Hepatocyte (in vitro differentiated cells): ENCODE measurements around the gene TM2D3. TPM values are rescaled to one million over a fixed set of nuclear protein-coding genes. Genes with fewer than 3 reads are reported as not detected.

Source experiments
- DNase-seq: peaks from one replicate; pipeline ENCODE4 v3.0.0-alpha.2; 2016; ENCODE audit warnings: low spot score
- H2AFZ ChIP-seq: fragments of 200-600 bp; sonication (generic); 2 replicates; pipeline ENCODE4 v1.6.0; 2016; ENCODE audit warnings: antibody characterized with exemption, mild to moderate bottlenecking
- H3K27ac ChIP-seq: fragments of 200-600 bp; sonication (generic); 2 replicates; pipeline ENCODE4 v1.5.1; 2016; ENCODE audit warnings: mild to moderate bottlenecking
- H3K27me3 ChIP-seq: fragments of 200-600 bp; sonication (generic); 2 replicates; pipeline ENCODE4 v1.6.1; 2016
- H3K36me3 ChIP-seq: fragments of 200-600 bp; sonication (generic); replicated peaks from 2 replicates; pipeline ENCODE4 v1.5.1; 2016; ENCODE audit warnings: low read depth; ENCODE audit not compliant: insufficient read depth
- H3K4me1 ChIP-seq: fragments of 200-600 bp; sonication (generic); 2 replicates; pipeline ENCODE4 v1.5.1; 2016; ENCODE audit warnings: mild to moderate bottlenecking, moderate library complexity; ENCODE audit not compliant: insufficient read depth
- H3K4me2 ChIP-seq: fragments of 200-600 bp; sonication (generic); 2 replicates; pipeline ENCODE4 v1.6.0; 2016
- H3K4me3 ChIP-seq: fragments of 200-600 bp; sonication (generic); 2 replicates; pipeline ENCODE4 v1.5.1; 2016; ENCODE audit warnings: mild to moderate bottlenecking
- H3K79me2 ChIP-seq: fragments of 200-600 bp; sonication (generic); 2 replicates; pipeline ENCODE4 v1.6.0; 2017; ENCODE audit warnings: mild to moderate bottlenecking
- H3K9me2 ChIP-seq: fragments of 200-600 bp; sonication (generic); replicated peaks from 2 replicates; pipeline ENCODE4 v1.6.0; 2017; ENCODE audit warnings: mild to moderate bottlenecking; ENCODE audit not compliant: insufficient read depth
- H3K9me3 ChIP-seq: fragments of 200-600 bp; sonication (generic); 2 replicates; pipeline ENCODE4 v1.5.1; 2016; ENCODE audit warnings: low read depth, mild to moderate bottlenecking
- H4K20me1 ChIP-seq: fragments of 200-600 bp; sonication (generic); 2 replicates; pipeline ENCODE4 v1.6.0; 2016; ENCODE audit warnings: mild to moderate bottlenecking; ENCODE audit not compliant: insufficient read depth, poor library complexity, severe bottlenecking
- CTCF ChIP-seq: fragments of 200-600 bp; sonication (generic); IDR thresholded peaks from 2 replicates; pipeline ENCODE4 v1.5.1; 2016; ENCODE audit warnings: antibody characterized with exemption, mild to moderate bottlenecking; ENCODE audit not compliant: poor library complexity
- EZH2 ChIP-seq: fragments of 200-600 bp; sonication (generic); IDR thresholded peaks from 2 replicates; pipeline ENCODE4 v1.6.1; 2016; ENCODE audit warnings: antibody characterized with exemption, mild to moderate bottlenecking, borderline replicate concordance
- EZH2phosphoT487 ChIP-seq: fragments of 200-600 bp; sonication (generic); IDR thresholded peaks from one replicate; pipeline ENCODE4 v1.6.1; 2018; ENCODE audit warnings: antibody characterized with exemption, mild to moderate bottlenecking, low read depth, moderate library complexity; ENCODE audit not compliant: unreplicated experiment, severe bottlenecking
- WGBS: methylation state at CpG from one replicate; pipeline ENCODE4 v1.1.6; 2016; ENCODE audit warnings: low lambda C conversion rate; ENCODE audit errors: missing lambda C conversion rate; 5-methylcytosine and 5-hydroxymethylcytosine counted together
- polyA plus RNA-seq: library from polyadenylated mRNA; unstranded; fragments of >200 nt; fragmentation: Nextera tagmentation; extraction: Ambion mirVana; gene quantifications from 2 replicates; pipeline ENCODE4 v1.2.1, GENCODE V29; 2016
- total RNA-seq: library from RNA; depleted of rRNA; stranded (reverse); fragments of >200 nt; gene quantifications from 2 replicates; pipeline ENCODE4 v1.2.3, GENCODE V29; 2014

The TM2D3 gene
- 41.9 and 46.6 TPM in 2 replicates for total RNA-seq
- polyA plus RNA-seq = 49.6 and 55.7 TPM in 2 replicates

- Histone ChIP-seq H3K79me2 (peaks cover 48% of the 10 kb centered on the region), H3K4me3 (peak within 1 kb of the TSS; percentile 75), H3K9me2 (no peaks in the 10 kb centered on the region), H4K20me1 (no peaks in the 10 kb centered on the region), H3K9me3 (no peaks in the 10 kb centered on the region), H3K4me2 (peak within 1 kb of the TSS; percentile 95), H3K27me3 (no peaks in the 10 kb centered on the region), H3K36me3 (no peaks in the 10 kb centered on the region), H3K4me1 (peaks cover 17% of the 10 kb centered on the region), H2AFZ (peak within 1 kb of the TSS; percentile 61), H3K27ac (peak within 1 kb of the TSS; percentile 96)
- WGBS = 1% methylated on average over 74 of the region's 75 CpGs
- TF ChIP-seq EZH2 (no peak), EZH2phosphoT487 (no peak), CTCF (peak; percentile 80)
- peak; percentile 97 for DNase-seq
Observed at GRCh38 chr15:101652098-101652785, at the start of gene TM2D3. TSS of gene TM2D3 (minus strand) at chr15:101652381. CDS start at chr15:101652361, 20 bp downstream.

GRCh38 chr15:101698314-101698713 lies 46.1 kb upstream of the TM2D3 start:
- no peaks in the 10 kb centered on the region for H3K9me3 ChIP-seq
- no peak overlapping the region for H3K4me2 ChIP-seq
- no peaks in the 10 kb centered on the region for H3K4me1 ChIP-seq
- no peaks in the 10 kb centered on the region for H3K79me2 ChIP-seq
- WGBS = 91% methylated on average over 2 of the region's 2 CpGs
- TF ChIP-seq CTCF = no peak
- no peak for TF ChIP-seq EZH2phosphoT487
- no peak for TF ChIP-seq EZH2
- H3K9me2 ChIP-seq = no peaks in the 10 kb centered on the region
- no peak for DNase-seq
- H3K36me3 ChIP-seq = no peaks in the 10 kb centered on the region
- H3K4me3 ChIP-seq = no peak overlapping the region
- H3K27me3 ChIP-seq = no peaks in the 10 kb centered on the region
- no peaks in the 10 kb centered on the region for H4K20me1 ChIP-seq
- H2AFZ ChIP-seq = no peak overlapping the region
- H3K27ac ChIP-seq = no peak overlapping the region

GRCh38 chr15:101697488-101697887 lies 45.3 kb upstream of the TM2D3 start:
- no peaks in the 10 kb centered on the region for H3K27me3 ChIP-seq
- H3K27ac ChIP-seq = no peak overlapping the region
- H3K4me3 ChIP-seq = no peak overlapping the region
- no peak overlapping the region for H2AFZ ChIP-seq
- no peak for DNase-seq
- 91% methylated on average over 7 of the region's 7 CpGs for whole genome bisulfite sequencing
- no peaks in the 10 kb centered on the region for H3K9me3 ChIP-seq
- no peak overlapping the region for H3K4me2 ChIP-seq
- no peaks in the 10 kb centered on the region for H3K36me3 ChIP-seq
- no peaks in the 10 kb centered on the region for H3K4me1 ChIP-seq
- no peaks in the 10 kb centered on the region for H4K20me1 ChIP-seq
- no peaks in the 10 kb centered on the region for H3K9me2 ChIP-seq
- no peaks in the 10 kb centered on the region for H3K79me2 ChIP-seq
- TF ChIP-seq CTCF = no peak
- no peak for TF ChIP-seq EZH2phosphoT487
- no peak for TF ChIP-seq EZH2
